ENCODE data around the gene EBF3. TPM values are rescaled to one million over a fixed set of nuclear protein-coding genes. Genes with fewer than 3 reads are reported as not detected.

The EBF3 gene
- total and polyA plus RNA-seq, 10 donors, result 0.02 to 0.20 (median 0.13) TPM; not detected in 6

DNA sequence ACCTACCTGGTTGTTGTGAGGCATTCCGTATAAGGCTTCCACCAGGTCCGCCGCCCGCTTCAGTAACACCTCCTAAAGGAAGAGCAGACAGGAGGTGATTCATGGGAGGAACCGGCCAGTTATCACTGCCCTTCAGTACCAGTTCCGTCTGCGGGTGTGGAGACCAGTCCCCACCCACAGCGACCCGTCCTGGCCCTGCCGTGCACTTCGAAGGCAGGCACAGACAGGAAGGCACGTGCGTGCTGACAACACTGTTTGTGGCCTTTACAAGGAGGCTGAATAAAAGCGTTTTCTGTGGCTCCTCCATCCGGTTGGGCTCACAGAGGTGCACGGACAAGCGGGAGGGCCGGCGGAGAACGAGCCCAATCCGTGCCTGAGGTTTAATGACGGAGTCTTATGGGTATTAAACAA lies 120.9 kb downstream of the EBF3 start:
- WGBS, 5 donors, result 83 to 92% (median 90%) methylated on average over 22 of the region's 22 CpGs
- intact Hi-C loops (cut with DNase I; ENCODE audit: low total_unique reads), result no loop called here
- Histone ChIP-seq H3K4me1 (no peaks in the 10 kb centered on the region), H3K9me3 (no peaks in the 10 kb centered on the region), H3K27ac (no peak overlapping the region), H3K36me3 (no peaks in the 10 kb centered on the region), H3K27me3 (replicated peaks in 1 of 7) (peaks cover 0 to 5% (median 0%) of the 10 kb centered on the region in 7 donors), H3K4me3 (no peak overlapping the region)
- TF ChIP-seq POLR2A (IDR thresholded peaks at IDR 0.05) (no peak), POLR2AphosphoS5 (IDR thresholded peaks at IDR 0.05) (no peak)
- TF ChIP-seq, protein P1, sequence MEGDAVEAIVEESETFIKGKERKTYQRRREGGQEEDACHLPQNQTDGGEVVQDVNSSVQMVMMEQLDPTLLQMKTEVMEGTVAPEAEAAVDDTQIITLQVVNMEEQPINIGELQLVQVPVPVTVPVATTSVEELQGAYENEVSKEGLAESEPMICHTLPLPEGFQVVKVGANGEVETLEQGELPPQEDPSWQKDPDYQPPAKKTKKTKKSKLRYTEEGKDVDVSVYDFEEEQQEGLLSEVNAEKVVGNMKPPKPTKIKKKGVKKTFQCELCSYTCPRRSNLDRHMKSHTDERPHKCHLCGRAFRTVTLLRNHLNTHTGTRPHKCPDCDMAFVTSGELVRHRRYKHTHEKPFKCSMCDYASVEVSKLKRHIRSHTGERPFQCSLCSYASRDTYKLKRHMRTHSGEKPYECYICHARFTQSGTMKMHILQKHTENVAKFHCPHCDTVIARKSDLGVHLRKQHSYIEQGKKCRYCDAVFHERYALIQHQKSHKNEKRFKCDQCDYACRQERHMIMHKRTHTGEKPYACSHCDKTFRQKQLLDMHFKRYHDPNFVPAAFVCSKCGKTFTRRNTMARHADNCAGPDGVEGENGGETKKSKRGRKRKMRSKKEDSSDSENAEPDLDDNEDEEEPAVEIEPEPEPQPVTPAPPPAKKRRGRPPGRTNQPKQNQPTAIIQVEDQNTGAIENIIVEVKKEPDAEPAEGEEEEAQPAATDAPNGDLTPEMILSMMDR (IDR thresholded peaks at IDR 0.05 in 8 of 11, conservative IDR thresholded peaks at IDR 0.05 in 3 of 11), result no peak
- no peak for DNase-seq

DNA sequence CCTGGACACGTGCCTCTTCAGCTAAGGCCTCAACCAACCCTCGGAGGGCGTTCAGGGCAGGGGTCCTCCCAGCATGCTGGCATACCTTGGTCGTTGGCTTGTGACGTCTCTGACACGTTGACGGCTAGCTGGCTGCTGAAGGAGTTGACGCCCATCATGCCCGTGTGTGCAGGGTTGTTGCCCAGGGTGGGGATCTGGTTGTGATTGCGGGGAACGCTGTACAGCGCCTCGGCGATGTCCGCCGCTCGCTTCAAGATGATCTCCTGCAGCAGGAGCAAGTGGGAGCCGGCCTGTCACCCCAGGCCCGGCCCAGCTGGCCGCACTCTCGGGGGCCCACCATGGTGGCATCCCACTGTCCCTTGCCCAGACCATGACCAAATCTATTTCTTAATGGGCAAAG lies 122.0 kb downstream of the EBF3 start:
- intact Hi-C loops (cut with DNase I; ENCODE audit: low total_unique reads), result no loop called here
- H3K27me3 ChIP-seq (replicated peaks in 1 of 7), result peaks cover 0 to 3% (median 0%) of the 10 kb centered on the region in 7 donors
- no peaks in the 10 kb centered on the region for H3K9me3 ChIP-seq
- 91 to 97% (median 93%) methylated on average over 18 to 21 of the region's 21 CpGs for WGBS, 5 donors
- H3K36me3 ChIP-seq, result no peaks in the 10 kb centered on the region
- no peak for TF ChIP-seq POLR2AphosphoS5 (IDR thresholded peaks at IDR 0.05)
- TF ChIP-seq POLR2A (IDR thresholded peaks at IDR 0.05), result no peak
- TF ChIP-seq, protein P1 (IDR thresholded peaks at IDR 0.05 in 8 of 11, conservative IDR thresholded peaks at IDR 0.05 in 3 of 11), result no peak
- H3K4me1 ChIP-seq, result no peaks in the 10 kb centered on the region
- no peak overlapping the region for H3K27ac ChIP-seq
- no peak overlapping the region for H3K4me3 ChIP-seq
- DNase-seq, result no peak

DNA sequence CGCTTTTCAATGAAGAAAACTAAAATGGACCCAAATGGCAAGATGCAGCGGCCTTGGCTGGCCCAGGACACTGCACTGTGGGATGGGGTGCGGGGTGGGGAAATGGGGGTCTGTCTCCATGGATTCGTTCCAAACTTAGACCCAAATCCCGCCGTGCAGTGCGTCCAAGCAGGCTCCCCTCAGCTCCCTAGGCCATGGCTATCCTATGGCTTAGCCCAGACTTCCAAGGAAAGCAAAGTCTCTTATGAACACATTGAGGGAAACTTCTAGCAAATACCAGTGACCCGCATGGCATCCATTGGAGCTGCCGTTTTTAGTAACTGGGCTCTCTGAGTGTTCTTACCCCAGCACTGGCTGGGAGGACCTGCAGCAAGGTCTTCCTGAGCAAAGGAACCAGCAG lies 122.5 kb downstream of the EBF3 start:
- Histone ChIP-seq H3K4me3 (no peak overlapping the region), H3K4me1 (no peaks in the 10 kb centered on the region), H3K9me3 (no peaks in the 10 kb centered on the region), H3K27ac (no peak overlapping the region), H3K36me3 (no peaks in the 10 kb centered on the region), H3K27me3 (replicated peaks in 1 of 7) (no peaks in the 10 kb centered on the region)
- no peak for DNase-seq
- intact Hi-C loops (cut with DNase I; ENCODE audit: low total_unique reads), result no loop called here
- WGBS, 5 donors, result 93 to 97% (median 94%) methylated on average over 9 of the region's 9 CpGs
- no peak for TF ChIP-seq POLR2AphosphoS5 (IDR thresholded peaks at IDR 0.05)
- no peak for TF ChIP-seq POLR2A (IDR thresholded peaks at IDR 0.05)
- TF ChIP-seq, protein P1 (IDR thresholded peaks at IDR 0.05 in 8 of 11, conservative IDR thresholded peaks at IDR 0.05 in 3 of 11), result no peak

DNA sequence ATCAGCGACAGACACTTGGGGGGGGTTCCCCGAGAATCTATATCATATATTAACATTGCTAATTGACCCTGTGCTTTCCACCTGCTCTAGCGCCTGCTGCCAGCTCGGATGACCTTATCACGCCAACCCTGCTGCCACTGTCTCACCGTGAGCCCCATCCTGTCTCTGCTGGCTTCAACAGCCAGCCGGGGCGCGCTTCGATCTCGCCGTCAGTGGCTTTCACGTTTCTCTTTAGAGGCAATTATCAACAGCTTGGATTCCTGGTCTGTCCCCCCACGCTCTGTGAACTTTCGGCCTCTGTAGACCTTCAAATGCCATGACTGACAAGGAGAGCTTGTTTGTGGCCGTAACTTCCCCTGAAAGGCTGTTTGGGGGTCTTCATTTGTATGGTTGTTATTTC lies 123.0 kb downstream of the EBF3 start:
- no peak for DNase-seq
- no peak overlapping the region for H3K27ac ChIP-seq
- 90 to 96% (median 93%) methylated on average over 16 of the region's 16 CpGs for WGBS, 5 donors
- H3K36me3 ChIP-seq, result no peaks in the 10 kb centered on the region
- no peaks in the 10 kb centered on the region for H3K4me1 ChIP-seq
- no peak for TF ChIP-seq POLR2A (IDR thresholded peaks at IDR 0.05)
- TF ChIP-seq POLR2AphosphoS5 (IDR thresholded peaks at IDR 0.05), result no peak
- TF ChIP-seq, protein P1 (IDR thresholded peaks at IDR 0.05 in 8 of 11, conservative IDR thresholded peaks at IDR 0.05 in 3 of 11), result no peak
- intact Hi-C loops (cut with DNase I; ENCODE audit: low total_unique reads), result no loop called here
- H3K4me3 ChIP-seq, result no peak overlapping the region
- H3K9me3 ChIP-seq, result no peaks in the 10 kb centered on the region
- no peaks in the 10 kb centered on the region for H3K27me3 ChIP-seq (replicated peaks in 1 of 7)
